Upper lobe of left lung (tissue), 6 donors: ENCODE data around the gene ANKAR. TPM values are rescaled to one million over a fixed set of nuclear protein-coding genes. Genes with fewer than 3 reads are reported as not detected.

Experiments used
- ATAC-seq, 2 donors: fragments of 200-7000 bp; cut with Tn5 transposase; one replicate each; pipeline ENCODE4 v1.9.1; 2022; ENCODE audit warnings: mild to moderate bottlenecking in 2 of 2, moderate library complexity in 2 of 2; ENCODE audit not compliant: low FRiP score in 2 of 2
- DNase-seq, 2 donors: peaks; one replicate each; pipeline ENCODE4 v3.0.0-alpha.2; 2019 to 2020
- H3K27ac ChIP-seq, 4 donors: fragments of 200-600 bp; sonication (generic); one replicate each; pipeline ENCODE4 v1.5.1; 2016 to 2019
- H3K27me3 ChIP-seq, 4 donors: fragments of 200-600 bp; sonication (generic); one replicate each; pipeline ENCODE4 v1.5.1; 2017 to 2019
- H3K36me3 ChIP-seq, 4 donors: fragments of 200-600 bp; sonication (generic); one replicate each; pipeline ENCODE4 v1.5.1; 2016 to 2019
- H3K4me1 ChIP-seq, 4 donors: fragments of 200-600 bp; sonication (generic); one replicate each; pipeline ENCODE4 v1.5.1; 2018 to 2019
- H3K4me3 ChIP-seq, 4 donors: fragments of 200-600 bp; sonication (generic); one replicate each; pipeline ENCODE4 v1.5.1; 2017 to 2019; ENCODE audit warnings: mild to moderate bottlenecking in 2 of 4, moderate library complexity in 1 of 4
- H3K9me3 ChIP-seq, 4 donors: fragments of 200-600 bp; sonication (generic); one replicate each; pipeline ENCODE4 v1.5.1; 2018 to 2019
- CTCF ChIP-seq, 6 experiments: fragments of 450-650 bp in 4 of 6; fragments of 200-600 bp in 2 of 6; sonication (generic) in 2 of 6; IDR thresholded peaks; one replicate each; pipeline ENCODE4 v1.5.1; 2016 to 2019; ENCODE audit warnings: antibody characterized with exemption in 6 of 6
- EP300 ChIP-seq, 4 donors: sonication (generic); formaldehyde crosslinking; IDR thresholded peaks; one replicate each; pipeline ENCODE4 v1.5.1; 2017; ENCODE audit warnings: antibody characterized with exemption in 4 of 4, control low read depth in 2 of 4
- POLR2A ChIP-seq, 4 donors: fragments of 450-650 bp; IDR thresholded peaks; one replicate each; pipeline ENCODE4 v1.5.1; 2016 to 2017; ENCODE audit warnings: antibody characterized with exemption in 4 of 4, mild to moderate bottlenecking in 2 of 4
- POLR2AphosphoS5 ChIP-seq, 2 donors: sonication (generic); formaldehyde crosslinking; IDR thresholded peaks; one replicate each; pipeline ENCODE4 v1.5.1; 2017; ENCODE audit warnings: antibody characterized with exemption in 2 of 2
- WGBS, 2 donors: methylation state at CpG; one replicate each; pipeline ENCODE4 v1.1.5; 2017 to 2018; 5-methylcytosine and 5-hydroxymethylcytosine counted together
- total RNA-seq, 6 donors: library from RNA; depleted of rRNA in 4 of 6; stranded (reverse); fragments of >200 nt in 4 of 6; gene quantifications; one replicate each; pipeline versions ENCODE4 v1.1.0 to v1.2.1, GENCODE V29; 2016 to 2021
- donor health status: DM: no; HTN: no; CAD: no; lungs with moderate emphysema.
- donor health status: DM: no; HTN: yes; CAD: no; lungs with severe emphysema.

Gene ANKAR
- total RNA-seq, 6 donors from 2014 or later: 8.0 to 13.1 (median 9.2) TPM

DNA sequence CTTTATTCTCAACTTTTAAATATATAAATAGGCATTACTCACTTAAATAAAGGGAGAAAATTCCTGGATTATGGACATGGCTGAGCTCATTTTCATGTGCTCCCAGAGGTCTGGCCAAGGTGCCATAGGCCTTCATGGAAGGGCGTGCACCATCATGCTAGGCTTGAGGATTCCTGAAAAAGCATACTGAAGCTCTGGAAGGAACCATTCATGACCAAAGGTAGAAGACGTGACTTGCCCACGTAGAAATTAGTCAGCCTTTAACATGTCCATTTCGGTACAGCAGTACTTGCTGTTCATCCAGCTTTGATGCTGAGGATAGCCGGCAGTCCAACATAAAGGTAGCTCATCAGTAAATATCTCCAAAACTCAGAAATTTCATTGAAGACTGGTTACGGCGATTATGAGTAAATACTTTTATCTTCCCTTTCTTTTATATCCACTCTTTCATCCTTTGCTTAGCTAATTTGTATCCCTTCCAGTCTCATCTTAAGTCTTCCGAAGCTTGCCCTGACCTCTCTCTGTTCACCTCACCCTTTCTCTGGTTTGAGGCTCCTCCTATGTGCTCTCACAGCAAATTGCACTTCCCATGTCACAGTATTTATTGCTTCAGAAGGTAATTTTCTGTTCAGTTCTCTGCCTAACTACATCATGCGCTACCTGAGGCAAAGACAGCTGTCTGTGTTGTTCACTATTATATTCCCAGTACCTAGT is 45.5 kb upstream of the ANKAR start:
- DNase-seq (no peak), ATAC-seq (no peak)
- TF ChIP-seq POLR2AphosphoS5 (IDR thresholded peaks at IDR 0.05) (no peak), EP300 (IDR thresholded peaks at IDR 0.05) (no peak), POLR2A (IDR thresholded peaks at IDR 0.05) (no peak), CTCF (IDR thresholded peaks at IDR 0.05) (no peak)
- Histone ChIP-seq H3K27me3 (no peaks in the 10 kb centered on the region), H3K36me3 (no peaks in the 10 kb centered on the region), H3K4me3 (no peak overlapping the region), H3K9me3 (no peaks in the 10 kb centered on the region), H3K4me1 (peaks cover 0 to 7% (median 5%) of the 10 kb centered on the region in 4 donors), H3K27ac (peak overlapping the region in 3 of 4 donors; percentile 2 to 30 (median 25))
- 89 to 91% methylated on average over 9 of the region's 9 CpGs for WGBS, 2 donors

DNA sequence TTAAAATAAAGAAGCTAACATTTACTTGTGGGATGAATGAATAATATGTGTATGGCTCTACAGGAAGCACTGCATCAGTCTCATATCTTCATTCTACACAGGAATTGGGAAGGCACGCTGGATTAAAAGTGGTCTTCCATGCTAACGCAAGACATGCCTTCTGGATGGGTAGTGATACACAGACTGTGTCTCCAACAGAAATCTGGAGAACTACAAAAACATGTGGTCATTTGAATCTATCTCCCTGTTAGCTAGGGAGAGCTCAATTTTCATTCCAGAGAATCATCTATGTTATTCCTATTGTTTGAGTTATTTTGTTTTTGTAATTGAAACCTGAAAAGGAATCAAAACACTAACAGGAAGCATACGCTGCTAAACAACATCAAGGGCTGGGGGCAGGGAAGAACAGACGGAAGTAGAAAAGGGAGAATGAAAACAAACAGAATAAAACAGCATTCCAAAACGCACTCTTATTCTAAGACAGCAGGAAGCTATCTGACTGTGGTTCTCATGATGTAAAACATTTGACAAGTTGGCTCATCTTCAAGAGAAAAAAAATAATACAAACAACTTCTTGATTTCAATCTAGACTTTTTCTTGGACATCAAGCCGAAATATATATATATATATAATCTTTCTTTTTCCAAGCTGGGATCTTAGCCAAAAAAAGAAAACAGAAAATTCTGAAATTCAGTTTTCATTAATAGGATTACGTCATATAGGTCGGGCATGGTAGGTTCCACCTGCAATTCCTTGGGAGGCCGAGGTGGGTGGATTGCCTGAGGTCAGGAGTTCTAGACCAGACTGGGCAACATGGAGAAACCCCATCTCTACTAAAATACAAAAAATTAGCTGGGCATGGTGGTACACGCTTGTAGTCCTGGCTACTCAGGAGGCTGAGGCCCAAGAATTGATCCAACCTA is 44.7 kb upstream of the ANKAR start:
- DNase-seq (no peak), ATAC-seq (no peak)
- Histone ChIP-seq H3K27me3 (no peaks in the 10 kb centered on the region), H3K4me3 (no peak overlapping the region), H3K27ac (peak overlapping the region in 3 of 4 donors; percentile 2 to 30 (median 25)), H3K4me1 (peaks cover 0 to 7% (median 5%) of the 10 kb centered on the region in 4 donors), H3K9me3 (no peaks in the 10 kb centered on the region), H3K36me3 (no peaks in the 10 kb centered on the region)
- WGBS, 2 donors: 52 to 66% methylated on average over 10 of the region's 10 CpGs
- no peak for TF ChIP-seq POLR2AphosphoS5 (IDR thresholded peaks at IDR 0.05)
- no peak for TF ChIP-seq POLR2A (IDR thresholded peaks at IDR 0.05)
- TF ChIP-seq EP300 (IDR thresholded peaks at IDR 0.05): no peak
- no peak for TF ChIP-seq CTCF (IDR thresholded peaks at IDR 0.05)

DNA sequence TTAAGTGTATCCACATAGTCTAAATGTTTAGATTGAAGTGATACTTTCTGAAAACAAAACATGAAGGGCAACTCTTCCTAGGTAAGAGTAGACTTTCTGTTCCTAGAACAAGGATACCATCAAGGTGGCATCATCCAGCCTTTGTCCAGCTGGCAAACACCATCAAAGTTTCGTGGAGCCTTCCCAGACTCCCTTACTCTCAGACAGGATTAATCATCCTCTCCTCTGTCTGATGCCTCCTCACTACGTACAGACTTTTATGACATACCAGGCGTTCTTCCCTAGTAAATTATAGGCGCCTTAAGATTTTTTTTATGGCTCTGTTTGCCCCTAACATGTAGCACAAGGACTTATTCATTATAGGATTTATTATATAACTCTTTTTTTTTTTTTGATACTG is 42.6 kb upstream of the ANKAR start:
- no peak for ATAC-seq
- H3K4me3 ChIP-seq: no peak overlapping the region

GRCh38 chr2:189633392-189633811 is 41.1 kb upstream of the ANKAR start:
- no peaks in the 10 kb centered on the region for H3K9me3 ChIP-seq
- no peak overlapping the region for H3K4me3 ChIP-seq
- ATAC-seq (peak in 1 of 2 donors; percentile 42), DNase-seq (no peak)
- TF ChIP-seq POLR2AphosphoS5 (IDR thresholded peaks at IDR 0.05): no peak
- TF ChIP-seq POLR2A (IDR thresholded peaks at IDR 0.05): no peak
- no peak for TF ChIP-seq EP300 (IDR thresholded peaks at IDR 0.05)
- peak in 5 of 6 experiments; percentile 26 to 31 (median 28) for TF ChIP-seq CTCF (IDR thresholded peaks at IDR 0.05)
- H3K27ac ChIP-seq: no peak overlapping the region
- H3K27me3 ChIP-seq: no peaks in the 10 kb centered on the region
- peaks cover 0 to 7% (median 5%) of the 10 kb centered on the region in 4 donors for H3K4me1 ChIP-seq
- no peaks in the 10 kb centered on the region for H3K36me3 ChIP-seq
- WGBS, 2 donors: 89 to 93% methylated on average over 5 of the region's 5 CpGs

More for the DNA sequence above, 42.6 kb upstream of the ANKAR start:
- H3K4me1 ChIP-seq: peaks cover 0 to 7% (median 5%) of the 10 kb centered on the region in 4 donors
- no peak for DNase-seq
- WGBS, 2 donors: 84 to 86% methylated on average over 4 of the region's 4 CpGs
- no peaks in the 10 kb centered on the region for H3K9me3 ChIP-seq
- TF ChIP-seq CTCF (IDR thresholded peaks at IDR 0.05): no peak
- no peak for TF ChIP-seq EP300 (IDR thresholded peaks at IDR 0.05)
- TF ChIP-seq POLR2A (IDR thresholded peaks at IDR 0.05): no peak
- TF ChIP-seq POLR2AphosphoS5 (IDR thresholded peaks at IDR 0.05): no peak
- no peak overlapping the region for H3K27ac ChIP-seq
- no peaks in the 10 kb centered on the region for H3K36me3 ChIP-seq
- H3K27me3 ChIP-seq: no peaks in the 10 kb centered on the region
